Measurements from ENCODE around the gene GPX1.
A peak's percentile ranks its signal among the peaks of the same experiment; 100 is the strongest.

Gene GPX1

DNA sequence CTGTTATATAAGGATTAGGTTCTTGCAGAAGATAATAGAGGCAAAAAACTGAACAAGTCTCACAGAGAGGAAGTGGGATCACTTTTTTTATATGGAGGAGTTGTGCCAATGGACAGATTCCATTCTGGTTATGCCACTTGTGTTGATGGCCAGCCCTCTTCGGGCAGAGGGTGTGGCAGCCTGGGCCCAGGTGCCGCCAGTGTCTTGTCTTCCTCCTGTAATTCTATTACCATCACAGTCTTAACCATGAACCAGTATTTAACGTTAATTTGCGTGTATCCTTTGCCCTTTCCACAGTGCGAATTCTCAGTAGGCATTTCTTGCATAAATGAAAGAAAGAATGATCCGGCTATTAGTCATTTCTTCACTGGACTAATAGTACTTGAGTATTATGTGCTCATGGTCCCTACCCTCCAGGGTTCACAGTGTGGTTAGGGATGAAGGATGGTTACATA, 11.3 kb downstream of the GPX1 start:
- in situ Hi-C loops (cut with MboI; ENCODE audit: low pct_unique_long_range_greater_than_20kb, low sequenced_read_pairs, unreplicated experiment): loop anchor here (10.0 kb wide), 1 partner anchor 88 kb away; no protein-coding TSS in a partner anchor
- DNase-seq (ENCODE audit: low spot score): no peak
- TF ChIP-seq, protein P1, sequence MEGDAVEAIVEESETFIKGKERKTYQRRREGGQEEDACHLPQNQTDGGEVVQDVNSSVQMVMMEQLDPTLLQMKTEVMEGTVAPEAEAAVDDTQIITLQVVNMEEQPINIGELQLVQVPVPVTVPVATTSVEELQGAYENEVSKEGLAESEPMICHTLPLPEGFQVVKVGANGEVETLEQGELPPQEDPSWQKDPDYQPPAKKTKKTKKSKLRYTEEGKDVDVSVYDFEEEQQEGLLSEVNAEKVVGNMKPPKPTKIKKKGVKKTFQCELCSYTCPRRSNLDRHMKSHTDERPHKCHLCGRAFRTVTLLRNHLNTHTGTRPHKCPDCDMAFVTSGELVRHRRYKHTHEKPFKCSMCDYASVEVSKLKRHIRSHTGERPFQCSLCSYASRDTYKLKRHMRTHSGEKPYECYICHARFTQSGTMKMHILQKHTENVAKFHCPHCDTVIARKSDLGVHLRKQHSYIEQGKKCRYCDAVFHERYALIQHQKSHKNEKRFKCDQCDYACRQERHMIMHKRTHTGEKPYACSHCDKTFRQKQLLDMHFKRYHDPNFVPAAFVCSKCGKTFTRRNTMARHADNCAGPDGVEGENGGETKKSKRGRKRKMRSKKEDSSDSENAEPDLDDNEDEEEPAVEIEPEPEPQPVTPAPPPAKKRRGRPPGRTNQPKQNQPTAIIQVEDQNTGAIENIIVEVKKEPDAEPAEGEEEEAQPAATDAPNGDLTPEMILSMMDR (IDR thresholded peaks at IDR 0.05; ENCODE audit: extremely low read depth, insufficient read depth, missing control alignments): no peak

DNA sequence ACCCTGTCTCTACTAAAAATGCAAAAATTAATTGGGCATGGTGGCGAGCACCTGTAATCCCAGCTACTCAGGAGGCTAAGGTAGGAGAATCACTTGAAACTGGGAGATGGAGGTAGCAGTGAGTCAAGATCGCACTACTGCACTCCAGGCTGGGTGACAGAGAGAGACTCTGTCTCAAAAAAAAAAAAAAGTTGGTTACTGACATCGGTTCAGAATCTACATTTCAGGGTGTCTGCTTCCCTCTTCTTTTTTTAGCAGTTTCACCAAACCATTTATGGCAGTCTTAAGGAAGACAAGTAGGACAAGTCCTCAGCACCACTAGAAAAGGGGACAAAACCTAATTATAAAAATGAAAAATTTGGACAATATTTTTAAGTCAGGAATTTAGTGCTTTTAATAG, 15.0 kb downstream of the GPX1 start:
- TF ChIP-seq, protein P1 (IDR thresholded peaks at IDR 0.05; ENCODE audit: extremely low read depth, insufficient read depth, missing control alignments): no peak
- no peak for DNase-seq (ENCODE audit: low spot score)
- in situ Hi-C loops (cut with MboI; ENCODE audit: low pct_unique_long_range_greater_than_20kb, low sequenced_read_pairs, unreplicated experiment): loop anchor here (10.0 kb wide), 1 partner anchor 92 kb away; no protein-coding TSS in a partner anchor

DNA sequence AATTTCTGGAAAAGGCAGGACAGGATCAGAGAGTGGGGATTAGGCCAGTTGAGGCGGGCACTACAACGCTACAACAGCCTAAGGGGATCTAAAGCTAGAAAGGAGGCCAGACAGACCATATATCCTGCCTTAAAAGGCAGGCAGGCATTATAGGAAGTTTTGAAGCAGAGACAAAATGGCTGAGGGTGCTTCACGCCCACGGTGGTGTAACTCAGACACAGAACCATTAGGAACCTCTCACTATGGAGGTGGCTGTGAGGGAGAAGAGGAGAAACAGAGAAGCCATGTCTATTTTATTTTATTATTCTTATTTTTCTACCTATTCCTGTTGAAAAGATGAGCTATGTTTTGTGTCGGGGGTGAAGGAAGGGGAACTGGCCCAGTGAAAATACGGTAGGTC, 16.2 kb downstream of the GPX1 start:
- DNase-seq (ENCODE audit: low spot score): no peak
- in situ Hi-C loops (cut with MboI; ENCODE audit: low pct_unique_long_range_greater_than_20kb, low sequenced_read_pairs, unreplicated experiment): loop anchor here (10.0 kb wide), 1 partner anchor 93 kb away; no protein-coding TSS in a partner anchor
- TF ChIP-seq, protein P1 (IDR thresholded peaks at IDR 0.05; ENCODE audit: extremely low read depth, insufficient read depth, missing control alignments): no peak

DNA sequence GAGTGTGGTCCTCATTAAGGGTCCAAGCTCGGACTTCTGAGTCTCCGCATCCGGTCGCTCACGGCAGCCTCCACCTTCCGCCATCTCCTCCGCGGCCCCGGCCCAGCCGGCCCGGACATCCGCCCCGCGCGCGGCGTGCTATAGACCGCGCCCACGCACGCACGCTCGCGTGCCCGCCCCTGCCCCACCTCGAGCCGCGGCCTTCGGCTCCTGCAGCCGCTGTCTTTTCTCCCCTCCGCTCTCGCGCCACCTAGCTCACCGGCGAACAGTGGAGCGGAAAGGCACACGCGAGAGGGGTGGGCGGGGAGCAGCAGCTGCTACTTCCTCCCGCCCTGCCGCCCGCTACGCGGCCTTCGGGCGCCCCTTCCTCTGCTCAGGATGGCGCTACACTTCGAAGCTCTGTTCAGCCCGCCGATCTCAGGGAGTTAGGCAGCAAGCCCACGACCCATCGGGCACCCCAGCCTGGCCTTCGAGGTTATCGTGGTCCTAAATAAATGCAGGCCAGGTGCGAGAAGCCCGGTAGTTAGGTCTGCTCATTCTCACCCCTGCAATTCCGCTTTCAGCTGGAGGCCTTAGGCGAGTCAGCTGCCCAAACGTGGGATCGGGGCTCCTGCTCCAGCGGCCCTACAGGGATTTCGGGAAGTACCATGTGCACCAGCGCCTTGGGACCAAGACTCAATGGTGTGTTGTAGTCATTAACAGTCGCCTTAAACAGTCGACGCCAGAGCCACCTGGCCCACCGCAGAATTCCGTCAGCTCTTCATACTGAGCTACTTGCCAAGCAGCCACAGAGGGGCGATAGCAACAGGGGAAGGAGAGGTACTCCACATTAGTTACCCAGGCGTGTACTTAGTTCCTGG, 18.0 kb downstream of the GPX1 start, which contains the start of gene USP4:
Gene USP4 (minus strand): TSS at position 113 of the 860 bp plus-strand sequence. CDS start 29 bp downstream, at position 84.
- TF ChIP-seq, protein P1 (IDR thresholded peaks at IDR 0.05; ENCODE audit: extremely low read depth, insufficient read depth, missing control alignments): peak; percentile 67
- in situ Hi-C loops (cut with MboI; ENCODE audit: low pct_unique_long_range_greater_than_20kb, low sequenced_read_pairs, unreplicated experiment): loop anchor here (10.0 kb wide), 1 partner anchor 95 kb away; no protein-coding TSS in a partner anchor
- peak; percentile 94 for DNase-seq (ENCODE audit: low spot score)

DNA sequence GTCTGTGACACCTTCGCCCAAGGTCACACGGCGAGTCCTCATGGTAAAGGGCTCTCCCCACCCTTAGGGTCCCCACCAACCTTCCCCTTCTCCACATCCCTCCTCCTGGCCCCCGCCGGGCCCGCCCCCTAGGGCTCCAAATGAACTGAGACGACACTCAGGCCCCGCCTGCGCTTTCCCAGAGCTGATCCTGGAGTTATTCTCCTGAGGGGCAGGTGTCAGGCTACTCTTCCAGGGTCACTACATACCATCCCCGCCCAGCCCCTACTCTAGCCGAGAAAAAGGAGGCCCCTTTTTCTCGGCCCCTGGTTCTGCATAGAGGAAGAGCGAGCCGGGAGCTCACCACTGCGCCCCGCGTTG, 18.6 kb downstream of the GPX1 start:
- TF ChIP-seq, protein P1 (IDR thresholded peaks at IDR 0.05; ENCODE audit: extremely low read depth, insufficient read depth, missing control alignments): no peak
- DNase-seq (ENCODE audit: low spot score): no peak
- in situ Hi-C loops (cut with MboI; ENCODE audit: low pct_unique_long_range_greater_than_20kb, low sequenced_read_pairs, unreplicated experiment): no loop called here

DNA sequence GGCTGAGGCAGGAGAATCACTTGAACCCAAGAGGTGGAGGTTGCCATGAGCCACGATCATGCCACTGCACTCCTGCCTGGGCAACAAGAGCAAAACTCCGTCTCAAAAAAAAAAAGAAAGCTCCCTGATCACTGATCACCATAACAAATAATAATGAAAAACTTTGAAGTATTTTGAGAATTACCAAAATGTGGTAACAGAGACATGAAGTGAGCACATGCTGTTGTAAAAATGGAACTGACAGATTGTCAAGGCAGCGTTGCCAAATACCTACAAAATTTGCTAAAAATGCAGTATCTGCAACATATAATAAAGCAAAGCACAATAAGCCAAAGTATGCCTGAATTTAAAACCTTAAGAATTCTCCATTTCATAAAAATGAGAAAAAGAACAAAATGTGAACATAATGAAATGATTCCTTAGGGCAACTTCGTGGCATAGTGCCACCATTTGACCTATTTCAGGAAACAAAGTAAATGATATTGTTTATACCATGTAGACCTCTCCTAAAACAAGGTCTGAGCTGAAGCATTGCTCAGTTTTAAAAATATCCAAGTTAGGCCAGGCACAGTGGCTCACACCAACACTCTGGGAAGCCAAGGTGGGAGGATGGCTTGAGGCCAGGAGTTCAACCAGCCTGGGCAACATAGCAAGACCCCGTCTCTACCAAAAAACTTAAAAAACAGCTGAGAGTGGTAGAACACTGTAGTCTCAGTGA, 24.1 kb downstream of the GPX1 start:
- in situ Hi-C loops (cut with MboI; ENCODE audit: low pct_unique_long_range_greater_than_20kb, low sequenced_read_pairs, unreplicated experiment): no loop called here
- TF ChIP-seq, protein P1 (IDR thresholded peaks at IDR 0.05; ENCODE audit: extremely low read depth, insufficient read depth, missing control alignments): no peak
- no peak for DNase-seq (ENCODE audit: low spot score)
